GM18951 (cell line): ENCODE results near the gene CBL.

ENCODE experiments used
- POLR2A ChIP-seq: IDR thresholded peaks from 4 replicates; pipeline ENCODE4 v1.6.1; 2011; ENCODE audit warnings: mild to moderate bottlenecking; ENCODE audit not compliant: insufficient read length, insufficient read depth; ENCODE audit errors: extremely low read depth
- in situ Hi-C: fragments of 300-500 bp; cut with MboI; formaldehyde crosslinking; loops from one replicate; pipeline ENCODE4 v1.12.0; 2022; ENCODE audit warnings: low sequenced_read_pairs, mixed read lengths, inconsistent platforms; ENCODE audit not compliant: unreplicated experiment

The CBL gene

GRCh38 chr11:119319136-119319699 lies 113.1 kb downstream of the CBL start:
- in situ Hi-C loops: no loop called here
- TF ChIP-seq POLR2A: peak; percentile 6

- in situ Hi-C loops: no loop called here
- no peak for TF ChIP-seq POLR2A
Measured at GRCh38 chr11:119319700-119320239, 113.6 kb downstream of the CBL start.

GRCh38 chr11:119320240-119320775 lies 114.2 kb downstream of the CBL start:
- in situ Hi-C loops: no loop called here
- no peak for TF ChIP-seq POLR2A

GRCh38 chr11:119320776-119321524 lies 114.8 kb downstream of the CBL start:
- in situ Hi-C loops: no loop called here

GRCh38 chr11:119322360-119322739 lies 116.2 kb downstream of the CBL start:
- in situ Hi-C loops: no loop called here
- no peak for TF ChIP-seq POLR2A

More at GRCh38 chr11:119320776-119321524, 114.8 kb downstream of the CBL start:
- peak; percentile 71 for TF ChIP-seq POLR2A

- in situ Hi-C loops: no loop called here
- TF ChIP-seq POLR2A: no peak
Measured at GRCh38 chr11:119322921-119323531, 116.9 kb downstream of the CBL start.

GRCh38 chr11:119323532-119324033 lies 117.4 kb downstream of the CBL start:
- in situ Hi-C loops: no loop called here
- TF ChIP-seq POLR2A: no peak

- TF ChIP-seq POLR2A: no peak
- in situ Hi-C loops: no loop called here
Measured at GRCh38 chr11:119324189-119324588, 118.0 kb downstream of the CBL start.

GRCh38 chr11:119329320-119329719 lies 123.2 kb downstream of the CBL start:
- in situ Hi-C loops: no loop called here
- TF ChIP-seq POLR2A: no peak

GRCh38 chr11:119330237-119330636 lies 124.1 kb downstream of the CBL start:
- in situ Hi-C loops: no loop called here
- TF ChIP-seq POLR2A: no peak

GRCh38 chr11:119332111-119332765 lies 126.1 kb downstream of the CBL start:
- in situ Hi-C loops: no loop called here
- no peak for TF ChIP-seq POLR2A

- in situ Hi-C loops: no loop called here
- TF ChIP-seq POLR2A: peak; percentile 77
Measured at GRCh38 chr11:119334174-119334930, 128.2 kb downstream of the CBL start, which contains the start of gene RNF26. TSS of gene RNF26 (plus strand) at chr11:119334527. CDS start at chr11:119335123, 596 bp downstream.
